Fibroblast of villous mesenchyme (primary cell): ENCODE data around the gene ABLIM2. TPM values are rescaled to one million over a fixed set of nuclear protein-coding genes. Genes with fewer than 3 reads are reported as not detected.
"Not testable (repeated sequence)": the region's sequence is repeated elsewhere in the genome, so short reads cannot be mapped to it uniquely, and the experiment has no call there.

Source experiments
- DNase-seq: peaks from one replicate; pipeline ENCODE4 v3.0.0-alpha.2; 2010; ENCODE audit warnings: low read depth
- H3K4me3 ChIP-seq: 2 replicates; pipeline ENCODE4 v1.5.1; 2011; ENCODE audit warnings: low read depth, mild to moderate bottlenecking, low read length
- CTCF ChIP-seq: IDR thresholded peaks from 2 replicates; pipeline ENCODE4 v1.5.1; 2012; ENCODE audit warnings: low read depth, mild to moderate bottlenecking, low read length; ENCODE audit not compliant: insufficient read depth
- total RNA-seq: library from RNA; depleted of rRNA; stranded (reverse); fragments of >200 nt; gene quantifications from 2 replicates; pipeline ENCODE4 v1.2.3, GENCODE V29; 2012

ABLIM2 gene
- total RNA-seq, 1 donor: under 0.01 TPM

- no peak overlapping the region for H3K4me3 ChIP-seq
- peak; percentile 82 for DNase-seq
- no peak for TF ChIP-seq CTCF
Measured at GRCh38 chr4:7945709-7946380, 212.8 kb downstream of the ABLIM2 start.

GRCh38 chr4:7944599-7945220 is 213.9 kb downstream of the ABLIM2 start:
- no peak for DNase-seq
- H3K4me3 ChIP-seq: no peak overlapping the region
- TF ChIP-seq CTCF: no peak

GRCh38 chr4:7943688-7944087 is 214.9 kb downstream of the ABLIM2 start:
- not testable (repeated sequence) for H3K4me3 ChIP-seq, DNase-seq

- no peak for TF ChIP-seq CTCF
- DNase-seq: no peak
- no peak overlapping the region for H3K4me3 ChIP-seq
Measured at GRCh38 chr4:7943211-7943610, 215.4 kb downstream of the ABLIM2 start.

- no peak overlapping the region for H3K4me3 ChIP-seq
- no peak for TF ChIP-seq CTCF
- no peak for DNase-seq
Measured at GRCh38 chr4:7941965-7942496, 216.6 kb downstream of the ABLIM2 start.

- no peak for TF ChIP-seq CTCF
- H3K4me3 ChIP-seq: no peak overlapping the region
- no peak for DNase-seq
Measured at GRCh38 chr4:7941111-7941964, 217.3 kb downstream of the ABLIM2 start.
